Stimulated activated effector memory CD8-positive, alpha-beta T cell treated with anti-CD3 and anti-CD28 coated beads, Interleukin-12 subunit alpha, Interleukin-12 subunit beta, amount 100 ng/mL, for 72 hours (primary cell): ENCODE results near the gene ECE2.

ENCODE experiments used
- ATAC-seq: fragments of 150-1000 bp; cut with Tn5 transposase; 2 replicates; pipeline ENCODE4 v1.10.0; 2021
- DNase-seq, 2 donors: peaks; one replicate each; pipeline ENCODE4 v3.0.0; 2021 to 2022; ENCODE audit warnings: low spot score in 2 of 2
- H3K27ac Mint-ChIP-seq: one replicate; pipeline ENCODE4 v1.8.0; 2022; ENCODE audit warnings: mild to moderate bottlenecking, mixed read lengths
- H3K36me3 Mint-ChIP-seq: one replicate; pipeline ENCODE4 v1.8.0; 2022; ENCODE audit warnings: mild to moderate bottlenecking, mixed read lengths
- H3K4me1 Mint-ChIP-seq: one replicate; pipeline ENCODE4 v1.8.0; 2022; ENCODE audit warnings: mixed read lengths
- H3K4me3 Mint-ChIP-seq: one replicate; pipeline ENCODE4 v1.8.0; 2022; ENCODE audit warnings: mild to moderate bottlenecking, mixed read lengths
- H3K9me3 Mint-ChIP-seq: one replicate; pipeline ENCODE4 v1.8.0; 2022; ENCODE audit warnings: mixed read lengths

ECE2 gene

GRCh38 chr3:184275961-184276910 is at the start of gene ECE2:
Gene ECE2, plus strand, starts transcription at chr3:184276022. Its CDS starts 132 bp downstream, at chr3:184276154.
- H3K36me3 Mint-ChIP-seq: no peaks in the 10 kb centered on the region
- ATAC-seq: no peak
- DNase-seq: no peak
- no peaks in the 10 kb centered on the region for H3K9me3 Mint-ChIP-seq
- H3K4me3 Mint-ChIP-seq: peak within 1 kb of the TSS; percentile 6
- peaks cover 7% of the 10 kb centered on the region for H3K4me1 Mint-ChIP-seq
- no peak within 1 kb of the TSS for H3K27ac Mint-ChIP-seq

GRCh38 chr3:184227481-184227935 is 48.3 kb upstream of the ECE2 start:
- Mint-ChIP-seq H3K36me3 (no peaks in the 10 kb centered on the region), H3K9me3 (no peaks in the 10 kb centered on the region), H3K27ac (no peak overlapping the region), H3K4me3 (no peak overlapping the region), H3K4me1 (peaks cover 15% of the 10 kb centered on the region)
- DNase-seq (peak; percentile 53 to 74), ATAC-seq (peak; percentile 57)

- H3K4me3 Mint-ChIP-seq: peak overlapping the region; percentile 75
- H3K4me1 Mint-ChIP-seq: peaks cover 15% of the 10 kb centered on the region
- H3K9me3 Mint-ChIP-seq: no peaks in the 10 kb centered on the region
- ATAC-seq (no peak), DNase-seq (no peak)
- no peaks in the 10 kb centered on the region for H3K36me3 Mint-ChIP-seq
- H3K27ac Mint-ChIP-seq: no peak overlapping the region
These were observed 47.3 kb upstream of the ECE2 start for GRCh38 chr3:184228376-184229137.

- peaks cover 15% of the 10 kb centered on the region for H3K4me1 Mint-ChIP-seq
- no peaks in the 10 kb centered on the region for H3K9me3 Mint-ChIP-seq
- peak within 1 kb of the TSS; percentile 75 for H3K4me3 Mint-ChIP-seq
- DNase-seq: peak; percentile 51 to 80
- H3K36me3 Mint-ChIP-seq: no peaks in the 10 kb centered on the region
- ATAC-seq: peak; percentile 92
- no peak within 1 kb of the TSS for H3K27ac Mint-ChIP-seq
These were observed 46.3 kb upstream of the ECE2 start, which contains the start of gene VWA5B2 for GRCh38 chr3:184229394-184230080. Gene VWA5B2, plus strand, starts transcription at chr3:184229585. Its CDS starts 944 bp downstream, at chr3:184230529.

- DNase-seq: no peak
- Mint-ChIP-seq H3K36me3 (no peaks in the 10 kb centered on the region), H3K4me1 (peaks cover 15% of the 10 kb centered on the region), H3K27ac (no peak overlapping the region), H3K4me3 (peak overlapping the region; percentile 75), H3K9me3 (no peaks in the 10 kb centered on the region)
- ATAC-seq: no peak
These were observed 45.7 kb upstream of the ECE2 start for GRCh38 chr3:184230081-184230602.

- Mint-ChIP-seq H3K9me3 (no peaks in the 10 kb centered on the region), H3K4me1 (peaks cover 15% of the 10 kb centered on the region), H3K4me3 (peak overlapping the region; percentile 55), H3K36me3 (no peaks in the 10 kb centered on the region), H3K27ac (no peak overlapping the region)
- no peak for DNase-seq
- ATAC-seq: no peak
These were observed 45.0 kb upstream of the ECE2 start for GRCh38 chr3:184230603-184231528.

- ATAC-seq: no peak
- Mint-ChIP-seq H3K4me3 (peak overlapping the region; percentile 55), H3K36me3 (no peaks in the 10 kb centered on the region), H3K4me1 (peaks cover 15% of the 10 kb centered on the region), H3K27ac (no peak overlapping the region), H3K9me3 (no peaks in the 10 kb centered on the region)
- no peak for DNase-seq
These were observed 44.2 kb upstream of the ECE2 start for GRCh38 chr3:184231671-184232070.

GRCh38 chr3:184233127-184233843 is 42.5 kb upstream of the ECE2 start:
- Mint-ChIP-seq H3K4me1 (peaks cover 20% of the 10 kb centered on the region), H3K36me3 (no peaks in the 10 kb centered on the region), H3K4me3 (no peak overlapping the region), H3K27ac (no peak overlapping the region), H3K9me3 (no peaks in the 10 kb centered on the region)
- DNase-seq (no peak), ATAC-seq (no peak)

- no peak for DNase-seq
- Mint-ChIP-seq H3K9me3 (no peaks in the 10 kb centered on the region), H3K4me1 (peaks cover 15% of the 10 kb centered on the region), H3K4me3 (no peak overlapping the region), H3K27ac (no peak overlapping the region), H3K36me3 (no peaks in the 10 kb centered on the region)
- no peak for ATAC-seq
These were observed 41.6 kb upstream of the ECE2 start for GRCh38 chr3:184234224-184234623.

GRCh38 chr3:184234671-184235380 is 41.0 kb upstream of the ECE2 start:
- Mint-ChIP-seq H3K27ac (no peak overlapping the region), H3K36me3 (no peaks in the 10 kb centered on the region), H3K4me1 (peaks cover 15% of the 10 kb centered on the region), H3K4me3 (no peak overlapping the region), H3K9me3 (no peaks in the 10 kb centered on the region)
- no peak for ATAC-seq
- DNase-seq: no peak

- H3K9me3 Mint-ChIP-seq: no peaks in the 10 kb centered on the region
- no peak for ATAC-seq
- no peak overlapping the region for H3K27ac Mint-ChIP-seq
- H3K36me3 Mint-ChIP-seq: no peaks in the 10 kb centered on the region
- no peak for DNase-seq
- no peak overlapping the region for H3K4me3 Mint-ChIP-seq
- peaks cover 15% of the 10 kb centered on the region for H3K4me1 Mint-ChIP-seq
These were observed 40.3 kb upstream of the ECE2 start for GRCh38 chr3:184235381-184236032.

- no peaks in the 10 kb centered on the region for H3K36me3 Mint-ChIP-seq
- H3K9me3 Mint-ChIP-seq: no peaks in the 10 kb centered on the region
- no peak for ATAC-seq
- H3K4me1 Mint-ChIP-seq: peaks cover 13% of the 10 kb centered on the region
- no peak overlapping the region for H3K27ac Mint-ChIP-seq
- DNase-seq: no peak
- H3K4me3 Mint-ChIP-seq: no peak overlapping the region
These were observed 39.8 kb upstream of the ECE2 start for GRCh38 chr3:184236033-184236410.

- no peak for ATAC-seq
- DNase-seq: no peak
- Mint-ChIP-seq H3K4me3 (no peak overlapping the region), H3K27ac (no peak overlapping the region), H3K36me3 (no peaks in the 10 kb centered on the region), H3K4me1 (peaks cover 7% of the 10 kb centered on the region), H3K9me3 (no peaks in the 10 kb centered on the region)
These were observed 39.2 kb upstream of the ECE2 start for GRCh38 chr3:184236636-184237035.
